Measurements from ENCODE around the gene COL6A5. TPM values are rescaled to one million over a fixed set of nuclear protein-coding genes. Genes with fewer than 3 reads are reported as not detected.
"Not testable (repeated sequence)": the region's sequence is repeated elsewhere in the genome, so short reads cannot be mapped to it uniquely, and the experiment has no call there.

Gene COL6A5
- total RNA-seq, 1 donor = not detected

GRCh38 chr3:130341388-130341787 lies 4.1 kb upstream of the COL6A5 start:
- Histone ChIP-seq H3K4me1 (ENCODE audit: insufficient read depth, low read length) (no peaks in the 10 kb centered on the region), H3K79me2 (ENCODE audit: insufficient read depth, low read length) (no peaks in the 10 kb centered on the region), H3K4me3 (ENCODE audit: insufficient read depth, low read length) (no peak overlapping the region), H3K27me3 (ENCODE audit: insufficient read depth, low read length) (peaks cover 6% of the 10 kb centered on the region), H3K27ac (ENCODE audit: low read depth, low read length) (no peak overlapping the region), H3K36me3 (ENCODE audit: insufficient read depth, low read length) (no peaks in the 10 kb centered on the region), H3K4me2 (ENCODE audit: insufficient read depth, low read length) (no peak overlapping the region), H4K20me1 (ENCODE audit: insufficient read depth, low read length) (no peaks in the 10 kb centered on the region), H3K9me3 (ENCODE audit: low read depth, low read length) (no peaks in the 10 kb centered on the region), H2AFZ (ENCODE audit: low read length) (no peak overlapping the region)
- TF ChIP-seq, protein P1, sequence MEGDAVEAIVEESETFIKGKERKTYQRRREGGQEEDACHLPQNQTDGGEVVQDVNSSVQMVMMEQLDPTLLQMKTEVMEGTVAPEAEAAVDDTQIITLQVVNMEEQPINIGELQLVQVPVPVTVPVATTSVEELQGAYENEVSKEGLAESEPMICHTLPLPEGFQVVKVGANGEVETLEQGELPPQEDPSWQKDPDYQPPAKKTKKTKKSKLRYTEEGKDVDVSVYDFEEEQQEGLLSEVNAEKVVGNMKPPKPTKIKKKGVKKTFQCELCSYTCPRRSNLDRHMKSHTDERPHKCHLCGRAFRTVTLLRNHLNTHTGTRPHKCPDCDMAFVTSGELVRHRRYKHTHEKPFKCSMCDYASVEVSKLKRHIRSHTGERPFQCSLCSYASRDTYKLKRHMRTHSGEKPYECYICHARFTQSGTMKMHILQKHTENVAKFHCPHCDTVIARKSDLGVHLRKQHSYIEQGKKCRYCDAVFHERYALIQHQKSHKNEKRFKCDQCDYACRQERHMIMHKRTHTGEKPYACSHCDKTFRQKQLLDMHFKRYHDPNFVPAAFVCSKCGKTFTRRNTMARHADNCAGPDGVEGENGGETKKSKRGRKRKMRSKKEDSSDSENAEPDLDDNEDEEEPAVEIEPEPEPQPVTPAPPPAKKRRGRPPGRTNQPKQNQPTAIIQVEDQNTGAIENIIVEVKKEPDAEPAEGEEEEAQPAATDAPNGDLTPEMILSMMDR (IDR thresholded peaks at IDR 0.05; ENCODE audit: extremely low read depth, low read depth, low read length) = no peak
- no peak for DNase-seq (ENCODE audit: insufficient read length, low spot score, missing footprints)

GRCh38 chr3:130341882-130342281 lies 3.6 kb upstream of the COL6A5 start:
- H3K36me3 ChIP-seq (ENCODE audit: insufficient read depth, low read length) = no peaks in the 10 kb centered on the region
- no peaks in the 10 kb centered on the region for H3K4me1 ChIP-seq (ENCODE audit: insufficient read depth, low read length)
- H3K4me2 ChIP-seq (ENCODE audit: insufficient read depth, low read length) = no peak overlapping the region
- H3K27ac ChIP-seq (ENCODE audit: low read depth, low read length) = no peak overlapping the region
- H3K9me3 ChIP-seq (ENCODE audit: low read depth, low read length) = no peaks in the 10 kb centered on the region
- H2AFZ ChIP-seq (ENCODE audit: low read length) = no peak overlapping the region
- H4K20me1 ChIP-seq (ENCODE audit: insufficient read depth, low read length) = no peaks in the 10 kb centered on the region
- TF ChIP-seq, protein P1 (IDR thresholded peaks at IDR 0.05; ENCODE audit: extremely low read depth, low read depth, low read length) = no peak
- H3K79me2 ChIP-seq (ENCODE audit: insufficient read depth, low read length) = no peaks in the 10 kb centered on the region
- no peak overlapping the region for H3K4me3 ChIP-seq (ENCODE audit: insufficient read depth, low read length)
- H3K27me3 ChIP-seq (ENCODE audit: insufficient read depth, low read length) = peaks cover 6% of the 10 kb centered on the region
- no peak for DNase-seq (ENCODE audit: insufficient read length, low spot score, missing footprints)

GRCh38 chr3:130342821-130343661 lies 2.4 kb upstream of the COL6A5 start:
- no peaks in the 10 kb centered on the region for H3K79me2 ChIP-seq (ENCODE audit: insufficient read depth, low read length)
- no peak for DNase-seq (ENCODE audit: insufficient read length, low spot score, missing footprints)
- H3K4me1 ChIP-seq (ENCODE audit: insufficient read depth, low read length) = no peaks in the 10 kb centered on the region
- TF ChIP-seq, protein P1 (IDR thresholded peaks at IDR 0.05; ENCODE audit: extremely low read depth, low read depth, low read length) = no peak
- H3K9me3 ChIP-seq (ENCODE audit: low read depth, low read length) = no peaks in the 10 kb centered on the region
- H2AFZ ChIP-seq (ENCODE audit: low read length) = no peak overlapping the region
- H3K27me3 ChIP-seq (ENCODE audit: insufficient read depth, low read length) = peaks cover 6% of the 10 kb centered on the region
- H3K4me3 ChIP-seq (ENCODE audit: insufficient read depth, low read length) = no peak overlapping the region
- H3K27ac ChIP-seq (ENCODE audit: low read depth, low read length) = no peak overlapping the region
- H3K4me2 ChIP-seq (ENCODE audit: insufficient read depth, low read length) = no peak overlapping the region
- H4K20me1 ChIP-seq (ENCODE audit: insufficient read depth, low read length) = no peaks in the 10 kb centered on the region
- no peaks in the 10 kb centered on the region for H3K36me3 ChIP-seq (ENCODE audit: insufficient read depth, low read length)

DNA sequence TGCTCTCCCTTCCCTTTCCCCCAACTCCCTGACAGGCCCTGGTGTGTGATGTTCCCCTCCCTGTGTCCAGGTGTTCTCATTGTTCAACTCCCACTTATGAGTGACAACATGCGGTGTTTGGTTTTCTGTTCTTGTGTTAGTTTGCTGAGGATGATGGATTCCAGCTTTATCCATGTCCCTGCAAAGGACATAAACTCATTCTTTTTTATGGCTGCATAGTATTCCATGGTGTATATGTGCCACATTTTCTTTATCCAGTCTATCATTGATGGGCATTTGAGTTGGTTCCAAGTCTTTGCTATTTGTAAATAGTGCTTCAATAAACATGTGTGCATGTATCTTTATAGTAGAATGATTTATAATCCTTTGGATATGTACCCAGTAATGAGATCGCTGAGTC lies 2.8 kb downstream of the COL6A5 start:
- H3K4me3 ChIP-seq (ENCODE audit: insufficient read depth, low read length); H3K9me3 ChIP-seq (ENCODE audit: low read depth, low read length); H3K79me2 ChIP-seq (ENCODE audit: insufficient read depth, low read length); H2AFZ ChIP-seq (ENCODE audit: low read length); H4K20me1 ChIP-seq (ENCODE audit: insufficient read depth, low read length); H3K27me3 ChIP-seq (ENCODE audit: insufficient read depth, low read length); H3K36me3 ChIP-seq (ENCODE audit: insufficient read depth, low read length); DNase-seq (ENCODE audit: insufficient read length, low spot score, missing footprints); H3K4me2 ChIP-seq (ENCODE audit: insufficient read depth, low read length); H3K27ac ChIP-seq (ENCODE audit: low read depth, low read length); H3K4me1 ChIP-seq (ENCODE audit: insufficient read depth, low read length): not testable (repeated sequence)
